Cardiac muscle cell (in vitro differentiated cells and primary cell): ENCODE results near the gene FSTL4. TPM values are rescaled to one million over a fixed set of nuclear protein-coding genes. Genes with fewer than 3 reads are reported as not detected.

Source experiments
- DNase-seq, 2 donors: peaks; one replicate each; pipeline versions ENCODE4 v3.0.0 to v3.0.0-alpha.2; 2010 to 2017; ENCODE audit warnings: low read depth in 1 of 2, low spot score in 1 of 2
- H3K27ac ChIP-seq: fragments of 200-600 bp; sonication (generic); 2 replicates; pipeline ENCODE4 v1.5.1; 2016
- H3K27me3 ChIP-seq: fragments of 200-600 bp; sonication (generic); 2 replicates; pipeline ENCODE4 v1.6.0; 2016; ENCODE audit warnings: control low read depth
- H3K36me3 ChIP-seq: fragments of 200-600 bp; sonication (generic); 2 replicates; pipeline ENCODE4 v1.5.1; 2016; ENCODE audit warnings: control low read depth
- H3K4me1 ChIP-seq: fragments of 200-600 bp; sonication (generic); 2 replicates; pipeline ENCODE4 v1.8.1; 2017; ENCODE audit warnings: low read depth, mild to moderate bottlenecking, mixed run types
- H3K4me3 ChIP-seq: fragments of 200-600 bp; sonication (generic); 2 replicates; pipeline ENCODE4 v1.5.1; 2016; ENCODE audit warnings: mild to moderate bottlenecking
- H3K9me3 ChIP-seq: fragments of 200-600 bp; sonication (generic); 2 replicates; pipeline ENCODE4 v1.5.1; 2017; ENCODE audit warnings: low read depth, mild to moderate bottlenecking, control low read depth
- CTCF ChIP-seq: IDR thresholded peaks from 2 replicates; pipeline ENCODE4 v1.5.1; 2012; ENCODE audit warnings: low read depth, mild to moderate bottlenecking, low read length
- polyA plus RNA-seq: library from polyadenylated mRNA; unstranded; fragments of >200 nt; fragmentation: Nextera tagmentation; extraction: Ambion mirVana; gene quantifications from 2 replicates; pipeline ENCODE4 v1.2.1, GENCODE V29; 2016
- total RNA-seq: library from RNA; depleted of rRNA; stranded (reverse); fragments of >200 nt; gene quantifications from 2 replicates; pipeline ENCODE4 v1.2.3, GENCODE V29; 2016

FSTL4 gene
- total and polyA plus RNA-seq, 2 experiments from 2014 or later = 0.06 TPM; not detected in 1

GRCh38 chr5:133401731-133402347 lies 210.5 kb downstream of the FSTL4 start:
- no peak overlapping the region for H3K4me3 ChIP-seq
- DNase-seq = no peak
- no peak for TF ChIP-seq CTCF
- H3K27me3 ChIP-seq = no peaks in the 10 kb centered on the region
- H3K9me3 ChIP-seq = no peaks in the 10 kb centered on the region
- no peaks in the 10 kb centered on the region for H3K36me3 ChIP-seq
- no peak overlapping the region for H3K27ac ChIP-seq
- no peaks in the 10 kb centered on the region for H3K4me1 ChIP-seq

GRCh38 chr5:133400831-133401351 lies 211.4 kb downstream of the FSTL4 start:
- DNase-seq = no peak
- H3K4me3 ChIP-seq = no peak overlapping the region
- H3K36me3 ChIP-seq = no peaks in the 10 kb centered on the region
- no peaks in the 10 kb centered on the region for H3K4me1 ChIP-seq
- H3K9me3 ChIP-seq = no peaks in the 10 kb centered on the region
- no peaks in the 10 kb centered on the region for H3K27me3 ChIP-seq
- no peak for TF ChIP-seq CTCF
- no peak overlapping the region for H3K27ac ChIP-seq

GRCh38 chr5:133400120-133400519 lies 212.2 kb downstream of the FSTL4 start:
- no peaks in the 10 kb centered on the region for H3K9me3 ChIP-seq
- H3K36me3 ChIP-seq = no peaks in the 10 kb centered on the region
- no peaks in the 10 kb centered on the region for H3K27me3 ChIP-seq
- no peaks in the 10 kb centered on the region for H3K4me1 ChIP-seq
- no peak for DNase-seq
- H3K4me3 ChIP-seq = no peak overlapping the region
- no peak for TF ChIP-seq CTCF
- no peak overlapping the region for H3K27ac ChIP-seq

- Histone ChIP-seq H3K27me3 (no peaks in the 10 kb centered on the region), H3K27ac (no peak overlapping the region), H3K9me3 (no peaks in the 10 kb centered on the region), H3K4me1 (no peaks in the 10 kb centered on the region), H3K36me3 (no peaks in the 10 kb centered on the region), H3K4me3 (no peak overlapping the region)
- DNase-seq = no peak
- TF ChIP-seq CTCF = no peak
These were observed 213.0 kb downstream of the FSTL4 start for GRCh38 chr5:133399247-133399891.

GRCh38 chr5:133398646-133399101 lies 213.7 kb downstream of the FSTL4 start:
- no peaks in the 10 kb centered on the region for H3K4me1 ChIP-seq
- no peak for TF ChIP-seq CTCF
- H3K27me3 ChIP-seq = no peaks in the 10 kb centered on the region
- DNase-seq = no peak
- no peak overlapping the region for H3K27ac ChIP-seq
- H3K4me3 ChIP-seq = no peak overlapping the region
- H3K36me3 ChIP-seq = no peaks in the 10 kb centered on the region
- H3K9me3 ChIP-seq = no peaks in the 10 kb centered on the region
